C4-2B (cell line): ENCODE data around the gene UPK3B.
"Not testable (repeated sequence)": the region's sequence is repeated elsewhere in the genome, so short reads cannot be mapped to it uniquely, and the experiment has no call there.

Experiments used
- CTCF ChIP-seq: fragments of 450-650 bp; conservative IDR thresholded peaks from 2 replicates; pipeline ENCODE4 v1.5.1; 2017; ENCODE audit warnings: mild to moderate bottlenecking
- ZFX ChIP-seq: fragments of 450-650 bp; IDR thresholded peaks from 2 replicates; pipeline ENCODE4 v1.6.1; 2017

- not testable (repeated sequence) for TF ChIP-seq CTCF, ZFX
These were observed 11.7 kb upstream of the UPK3B start for GRCh38 chr7:76498583-76499200.
